ENCODE results near the gene SPDYE16. TPM values are rescaled to one million over a fixed set of nuclear protein-coding genes. Genes with fewer than 3 reads are reported as not detected.
"Not testable (repeated sequence)": the region's sequence is repeated elsewhere in the genome, so short reads cannot be mapped to it uniquely, and the experiment has no call there.

Gene SPDYE16
- total RNA-seq, 2 experiments from 2014 or later: 0.30 to 0.58 TPM

DNA sequence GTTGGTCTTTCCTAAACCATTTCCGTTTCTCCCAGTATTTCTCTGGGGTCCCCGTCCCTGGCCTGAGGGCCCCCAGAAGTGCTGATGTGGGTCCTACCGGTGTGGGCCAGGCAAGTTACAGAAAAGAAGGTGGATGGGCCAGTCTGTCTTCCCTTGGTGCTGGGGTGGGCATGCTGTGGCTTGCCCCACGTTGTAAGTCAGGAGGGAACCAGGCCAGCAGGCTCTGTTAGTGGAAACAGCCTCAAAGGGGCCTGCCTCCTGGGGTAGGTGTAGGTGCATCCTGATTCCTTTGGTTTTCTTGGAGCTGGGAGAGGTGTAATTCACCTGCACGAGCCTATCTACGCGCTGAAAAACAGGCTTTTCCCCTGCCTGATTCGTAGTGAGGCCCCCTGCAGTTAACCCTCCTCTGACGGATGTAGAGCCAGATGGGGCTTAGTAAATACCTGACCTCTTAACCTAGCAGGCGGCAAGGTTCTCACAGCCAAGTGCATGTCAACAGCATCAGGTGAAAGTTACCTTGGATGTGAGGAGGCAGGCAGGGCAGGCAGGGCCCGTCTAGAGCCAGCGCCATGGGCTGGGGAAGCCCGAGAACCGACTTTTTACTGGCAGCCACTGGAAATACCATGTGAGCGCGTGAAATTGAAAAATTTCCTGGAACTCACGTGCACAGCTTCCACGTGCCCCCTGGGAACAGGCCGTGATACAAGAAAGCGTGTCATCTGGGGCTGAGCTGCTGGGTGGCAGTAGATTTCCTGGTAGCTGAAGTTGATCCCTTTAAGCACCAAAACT, 57.1 kb downstream of the SPDYE16 start:
- H3K27ac Mint-ChIP-seq, H3K4me1 Mint-ChIP-seq, POLR2A ChIA-PET, DNase-seq, H3K4me3 Mint-ChIP-seq, CTCF ChIA-PET, H3K27me3 Mint-ChIP-seq, H3K9me3 Mint-ChIP-seq: not testable (repeated sequence)
- H3K36me3 Mint-ChIP-seq (ENCODE audit: low read depth): peaks cover 12% of the 10 kb centered on the region

- DNase-seq, H3K27ac Mint-ChIP-seq, H3K4me1 Mint-ChIP-seq, H3K27me3 Mint-ChIP-seq, H3K4me3 Mint-ChIP-seq, H3K9me3 Mint-ChIP-seq, POLR2A ChIA-PET, CTCF ChIA-PET: not testable (repeated sequence)
- peaks cover 12% of the 10 kb centered on the region for H3K36me3 Mint-ChIP-seq (ENCODE audit: low read depth)
Measured at GRCh38 chr7:76484456-76484855, 58.6 kb downstream of the SPDYE16 start.

- H3K27me3 Mint-ChIP-seq, H3K4me1 Mint-ChIP-seq, H3K4me3 Mint-ChIP-seq, H3K27ac Mint-ChIP-seq, DNase-seq, H3K9me3 Mint-ChIP-seq, POLR2A ChIA-PET, CTCF ChIA-PET: not testable (repeated sequence)
- peaks cover 12% of the 10 kb centered on the region for H3K36me3 Mint-ChIP-seq (ENCODE audit: low read depth)
Measured at GRCh38 chr7:76483081-76483480, 60.0 kb downstream of the SPDYE16 start.

DNA sequence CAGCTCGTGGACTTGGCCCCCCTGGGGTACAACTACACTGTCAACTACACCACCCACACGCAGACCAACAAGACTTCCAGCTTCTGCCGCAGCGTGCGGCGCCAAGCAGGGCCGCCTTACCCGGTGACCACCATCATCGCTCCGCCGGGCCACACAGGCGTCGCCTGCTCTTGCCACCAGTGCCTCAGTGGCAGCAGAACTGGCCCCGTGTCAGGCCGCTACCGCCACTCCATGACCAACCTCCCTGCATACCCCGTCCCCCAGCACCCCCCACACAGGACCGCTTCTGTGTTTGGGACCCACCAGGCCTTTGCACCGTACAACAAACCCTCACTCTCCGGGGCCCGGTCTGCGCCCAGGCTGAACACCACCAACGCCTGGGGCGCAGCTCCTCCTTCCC, 60.4 kb downstream of the SPDYE16 start:
- H3K27ac Mint-ChIP-seq, H3K4me3 Mint-ChIP-seq, H3K4me1 Mint-ChIP-seq, CTCF ChIA-PET, POLR2A ChIA-PET, H3K27me3 Mint-ChIP-seq, H3K9me3 Mint-ChIP-seq, DNase-seq: not testable (repeated sequence)
- peaks cover 12% of the 10 kb centered on the region for H3K36me3 Mint-ChIP-seq (ENCODE audit: low read depth)

Other genes starting within 250 kb of the SPDYE16 start
- gene HSPB1, start 240.6 kb downstream of the SPDYE16 start, total RNA-seq: 10 to 100 TPM; 27.0 to 28.1 TPM
- 10 to 100 TPM; 68.0 to 75.1 TPM for gene YWHAG, start 184.3 kb downstream of the SPDYE16 start, total RNA-seq
- gene SSC4D, start 133.6 kb downstream of the SPDYE16 start, total RNA-seq: under 1 TPM; 0.32 to 0.60 TPM
- gene ZP3, start 118.3 kb downstream of the SPDYE16 start, total RNA-seq: 1 to 10 TPM; 1.0 to 1.1 TPM
- gene DTX2, start 81.6 kb downstream of the SPDYE16 start, total RNA-seq: 10 to 100 TPM; 31.5 to 35.8 TPM
- gene UPK3B, start 32.7 kb downstream of the SPDYE16 start, total RNA-seq: 1 to 10 TPM; 1.3 to 1.5 TPM
- gene POMZP3, start 84.0 kb upstream of the SPDYE16 start, total RNA-seq: 10 to 100 TPM; 11.3 to 12.4 TPM

All from activated CD4-positive, alpha-beta T cell treated with anti-CD3 and anti-CD28 coated beads, Interleukin-2, amount 10 ng/mL, durations not matched to agents 7 days and 5 days (primary cell).